ENCODE results near the gene CFAP99. TPM values are rescaled to one million over a fixed set of nuclear protein-coding genes. Genes with fewer than 3 reads are reported as not detected.

CFAP99 gene
- total and polyA plus RNA-seq, 8 donors, result 0.05 to 1.4 (median 0.62) TPM; not detected in 3

- no peaks in the 10 kb centered on the region for H3K27me3 ChIP-seq
- H3K9me3 ChIP-seq, result no peaks in the 10 kb centered on the region
- 81 to 96% (median 91%) methylated on average over 9 of the region's 9 CpGs for WGBS, 5 donors
- peaks cover 55 to 98% (median 87%) of the 10 kb centered on the region in 4 donors for H3K36me3 ChIP-seq
- peak overlapping the region in 3 of 5 donors; percentile 18 to 69 (median 25) for H3K27ac ChIP-seq
- TF ChIP-seq POLR2AphosphoS5 (IDR thresholded peaks at IDR 0.05), result peak in 1 of 3 donors; percentile 37
- TF ChIP-seq POLR2A (IDR thresholded peaks at IDR 0.05), result no peak
- DNase-seq, result peak in 1 of 2 donors; percentile 69
- H3K4me3 ChIP-seq, result no peak overlapping the region
- H3K4me1 ChIP-seq, result peaks cover 7 to 44% (median 27%) of the 10 kb centered on the region in 4 donors
- intact Hi-C loops (cut with DNase I; ENCODE audit: low total_unique reads), result no loop called here
Measured at GRCh38 chr4:2497931-2498330, 79.2 kb downstream of the CFAP99 start.

GRCh38 chr4:2500547-2500946 lies 81.8 kb downstream of the CFAP99 start:
- Histone ChIP-seq H3K9me3 (no peaks in the 10 kb centered on the region), H3K27me3 (no peaks in the 10 kb centered on the region), H3K4me3 (no peak overlapping the region), H3K4me1 (peaks cover 0 to 19% (median 13%) of the 10 kb centered on the region in 4 donors), H3K27ac (no peak overlapping the region), H3K36me3 (peaks cover 47 to 95% (median 90%) of the 10 kb centered on the region in 4 donors)
- intact Hi-C loops (cut with DNase I; ENCODE audit: low total_unique reads), result no loop called here
- TF ChIP-seq POLR2AphosphoS5 (IDR thresholded peaks at IDR 0.05) (no peak), CTCF (IDR thresholded peaks at IDR 0.05) (no peak), EP300 (IDR thresholded peaks at IDR 0.05) (no peak), POLR2A (IDR thresholded peaks at IDR 0.05) (no peak)
- DNase-seq, result no peak
- 85 to 90% (median 87%) methylated on average over 2 of the region's 2 CpGs for WGBS, 5 donors

GRCh38 chr4:2501034-2501594 lies 82.4 kb downstream of the CFAP99 start:
- no peaks in the 10 kb centered on the region for H3K27me3 ChIP-seq
- TF ChIP-seq EP300 (IDR thresholded peaks at IDR 0.05), result no peak
- no peak for TF ChIP-seq CTCF (IDR thresholded peaks at IDR 0.05)
- TF ChIP-seq POLR2A (IDR thresholded peaks at IDR 0.05), result no peak
- TF ChIP-seq POLR2AphosphoS5 (IDR thresholded peaks at IDR 0.05), result no peak
- no peak overlapping the region for H3K27ac ChIP-seq
- intact Hi-C loops (cut with DNase I; ENCODE audit: low total_unique reads), result no loop called here
- 89 to 100% (median 96%) methylated on average over 2 to 7 of the region's 7 CpGs for WGBS, 5 donors
- no peak for DNase-seq
- peaks cover 47 to 95% (median 90%) of the 10 kb centered on the region in 4 donors for H3K36me3 ChIP-seq
- H3K4me3 ChIP-seq, result no peak overlapping the region
- H3K9me3 ChIP-seq, result no peaks in the 10 kb centered on the region
- H3K4me1 ChIP-seq, result peaks cover 0 to 14% (median 8%) of the 10 kb centered on the region in 4 donors

GRCh38 chr4:2503809-2504208 lies 85.1 kb downstream of the CFAP99 start:
- no peak for TF ChIP-seq EP300 (IDR thresholded peaks at IDR 0.05)
- no peak for TF ChIP-seq POLR2A (IDR thresholded peaks at IDR 0.05)
- no peak for TF ChIP-seq CTCF (IDR thresholded peaks at IDR 0.05)
- no peak for TF ChIP-seq POLR2AphosphoS5 (IDR thresholded peaks at IDR 0.05)
- WGBS, 5 donors, result 93 to 98% (median 95%) methylated on average over 5 of the region's 5 CpGs
- Histone ChIP-seq H3K36me3 (peaks cover 37 to 89% (median 86%) of the 10 kb centered on the region in 4 donors), H3K27ac (no peak overlapping the region), H3K4me3 (no peak overlapping the region), H3K27me3 (no peaks in the 10 kb centered on the region), H3K4me1 (no peaks in the 10 kb centered on the region), H3K9me3 (no peaks in the 10 kb centered on the region)
- DNase-seq, result no peak
- intact Hi-C loops (cut with DNase I; ENCODE audit: low total_unique reads), result no loop called here

GRCh38 chr4:2507259-2507658 lies 88.5 kb downstream of the CFAP99 start:
- TF ChIP-seq EP300 (IDR thresholded peaks at IDR 0.05) (no peak), POLR2A (IDR thresholded peaks at IDR 0.05) (no peak), CTCF (IDR thresholded peaks at IDR 0.05) (no peak), POLR2AphosphoS5 (IDR thresholded peaks at IDR 0.05) (no peak)
- Histone ChIP-seq H3K9me3 (no peaks in the 10 kb centered on the region), H3K27me3 (no peaks in the 10 kb centered on the region), H3K4me1 (peaks cover 0 to 7% (median 0%) of the 10 kb centered on the region in 4 donors), H3K4me3 (no peak overlapping the region), H3K27ac (no peak overlapping the region), H3K36me3 (peaks cover 31 to 86% (median 80%) of the 10 kb centered on the region in 4 donors)
- WGBS, 5 donors, result 90 to 97% (median 95%) methylated on average over 4 of the region's 4 CpGs
- DNase-seq, result no peak
- intact Hi-C loops (cut with DNase I; ENCODE audit: low total_unique reads), result no loop called here

All from stomach (tissue), 9 donors.